Mucosa of descending colon (tissue), 3 donors: ENCODE data around the gene CTAGE4. TPM values are rescaled to one million over a fixed set of nuclear protein-coding genes. Genes with fewer than 3 reads are reported as not detected.
A peak's percentile ranks its signal among the peaks of the same experiment; 100 is the strongest.
"Not testable (repeated sequence)": the region's sequence is repeated elsewhere in the genome, so short reads cannot be mapped to it uniquely, and the experiment has no call there.

Experiments used
- ATAC-seq: fragments of 200-7000 bp; cut with Tn5 transposase; one replicate; pipeline ENCODE4 v1.9.1; 2020; ENCODE audit warnings: mild to moderate bottlenecking, moderate library complexity
- DNase-seq, 3 donors: peaks; one replicate each; pipeline ENCODE4 v3.0.0-alpha.2; 2020
- H3K36me3 ChIP-seq: fragments of 200-600 bp; one replicate; pipeline ENCODE4 v1.8.0; 2021; ENCODE audit warnings: low read depth, mild to moderate bottlenecking
- H3K4me1 ChIP-seq: fragments of 200-600 bp; one replicate; pipeline ENCODE4 v1.8.0; 2021; ENCODE audit warnings: low read depth, mild to moderate bottlenecking
- H3K4me3 ChIP-seq: fragments of 200-600 bp; one replicate; pipeline ENCODE4 v1.8.0; 2021; ENCODE audit warnings: mild to moderate bottlenecking
- H3K9me3 ChIP-seq: fragments of 200-600 bp; one replicate; pipeline ENCODE4 v1.8.0; 2021; ENCODE audit warnings: mild to moderate bottlenecking
- CTCF ChIP-seq: fragments of 200-600 bp; IDR thresholded peaks from one replicate; pipeline ENCODE4 v1.8.0; 2022; ENCODE audit warnings: antibody characterized with exemption, mild to moderate bottlenecking
- intact Hi-C, 2 donors: fragments of 100-400 bp; cut with DNase I in 1 of 2; cut with micrococcal nuclease in 1 of 2; formaldehyde crosslinking; loops; one replicate each; pipeline versions ENCODE4 v1.11.0 to v1.11.1; 2022; cut with DNase I, micrococcal nuclease
- total RNA-seq, 3 donors: library from RNA; stranded (reverse); fragmentation: NEBNext Ultra II Directional in 2 of 3; extraction: Animal tissue kit (Norgen Biotek cat#: 25700) in 2 of 3; gene quantifications; one replicate each; pipeline versions ENCODE4 v1.2.1 to v1.2.4, GENCODE V29; 2021 to 2023
- donor health status: DM: no; HTN: no; CAD: no; lungs with moderate emphysema.
- donor health status: DM: no; HTN: no; CAD: no.
- donor health status: DM: no; HTN: yes; CAD: no.

The CTAGE4 gene
- total RNA-seq, 3 donors from 2014 or later, result 7.3 to 9.5 (median 8.6) TPM

DNA sequence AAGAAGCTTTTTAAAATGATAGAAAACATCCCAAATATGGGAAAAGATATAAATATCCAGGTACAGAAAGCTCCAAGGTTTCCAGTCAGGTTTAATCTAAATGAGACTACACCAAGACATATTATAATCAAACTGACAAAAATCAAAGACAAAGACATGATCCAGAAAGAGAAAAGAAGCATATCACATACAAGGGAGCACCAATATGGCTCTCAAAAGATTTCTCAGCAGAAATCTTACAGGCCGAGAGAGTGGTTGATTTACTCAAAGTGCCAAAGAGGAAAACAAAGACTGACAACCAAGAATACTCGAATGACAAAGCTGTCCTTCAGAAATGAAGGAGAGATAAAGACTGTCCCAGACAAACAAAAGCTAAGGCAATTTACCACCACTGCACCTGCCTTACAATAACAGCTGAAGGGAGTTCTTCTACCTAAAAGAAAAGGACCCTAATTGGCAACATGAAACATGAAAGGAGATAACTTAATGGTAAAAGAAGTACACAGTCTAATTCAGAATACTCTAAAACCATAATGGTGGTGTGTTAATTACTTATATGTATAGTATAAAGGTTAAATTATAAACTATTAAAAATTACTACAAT lies 34.9 kb upstream of the CTAGE4 start:
- Histone ChIP-seq H3K4me3 (no peak overlapping the region), H3K36me3 (no peaks in the 10 kb centered on the region), H3K4me1 (no peaks in the 10 kb centered on the region), H3K9me3 (peaks cover 31% of the 10 kb centered on the region)
- DNase-seq (no peak), ATAC-seq (no peak)
- intact Hi-C loops, result no loop called here
- no peak for TF ChIP-seq CTCF

DNA sequence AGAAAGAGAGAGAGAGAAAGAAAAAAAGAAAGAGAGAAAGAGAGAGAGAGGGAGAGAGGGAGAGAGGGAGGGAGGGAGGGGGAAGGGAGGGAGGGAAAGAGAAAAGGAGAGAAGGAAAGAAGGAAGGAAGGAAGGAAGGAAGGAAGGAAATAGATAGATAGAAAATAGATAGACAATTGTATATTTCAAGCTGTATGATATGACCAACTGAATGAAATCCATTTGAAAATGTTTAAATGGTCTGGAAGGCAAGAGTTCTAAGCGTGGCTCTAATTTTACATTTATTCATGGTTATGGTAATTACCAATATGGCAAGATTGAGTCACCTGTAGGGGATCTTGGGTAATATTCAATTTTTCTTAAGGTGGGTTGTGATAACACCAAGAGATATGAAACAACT lies 24.4 kb upstream of the CTAGE4 start:
- TF ChIP-seq CTCF, result no peak
- H3K9me3 ChIP-seq, result no peaks in the 10 kb centered on the region
- H3K4me3 ChIP-seq, result no peak overlapping the region
- no peaks in the 10 kb centered on the region for H3K36me3 ChIP-seq
- ATAC-seq, result no peak
- no peak for DNase-seq
- intact Hi-C loops, result no loop called here
- no peaks in the 10 kb centered on the region for H3K4me1 ChIP-seq

GRCh38 chr7:144164784-144165183 lies 18.5 kb upstream of the CTAGE4 start:
- Histone ChIP-seq H3K36me3 (no peaks in the 10 kb centered on the region), H3K9me3 (no peaks in the 10 kb centered on the region), H3K4me1 (no peaks in the 10 kb centered on the region), H3K4me3 (no peak overlapping the region)
- no peak for ATAC-seq
- no peak for TF ChIP-seq CTCF
- intact Hi-C loops, result no loop called here
- DNase-seq, result no peak

DNA sequence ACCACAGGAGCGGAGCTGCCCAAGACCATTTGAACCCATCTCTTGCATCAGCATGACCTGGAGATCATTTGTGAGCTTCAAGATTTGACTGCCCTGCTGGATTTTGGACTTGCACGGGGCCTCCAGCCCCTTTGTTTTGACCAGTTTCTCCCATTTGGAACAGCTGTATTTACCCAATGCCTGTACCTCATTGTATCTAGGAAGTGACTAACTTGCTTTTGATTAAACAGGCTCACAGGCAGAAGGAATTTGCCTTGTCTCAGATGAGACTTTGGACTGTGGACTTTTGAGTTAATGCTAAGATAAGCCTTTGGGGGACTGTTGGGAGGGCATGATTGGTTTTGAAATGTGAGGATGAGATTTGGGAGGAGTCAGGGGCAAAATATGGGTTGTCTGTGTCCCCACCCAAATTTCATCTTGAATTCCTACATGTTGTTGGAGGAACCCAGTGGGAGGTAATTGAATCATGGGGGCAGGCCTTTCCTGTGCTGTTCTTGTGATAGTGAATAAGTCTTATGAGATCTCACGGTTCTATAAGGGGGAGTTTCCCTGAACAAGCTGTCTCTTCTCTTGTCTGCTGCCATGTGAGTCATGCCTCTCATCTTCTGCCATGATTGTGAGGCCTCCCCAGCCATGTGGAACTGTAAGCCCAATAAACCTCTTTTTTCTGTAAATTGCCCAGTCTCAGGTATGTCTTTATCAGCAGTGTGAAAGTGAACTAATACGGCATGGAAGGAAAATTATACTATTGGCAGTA lies 11.5 kb upstream of the CTAGE4 start:
- intact Hi-C loops, DNase-seq: not testable (repeated sequence)

GRCh38 chr7:144174613-144175012 lies 8.7 kb upstream of the CTAGE4 start:
- no peak for ATAC-seq
- intact Hi-C loops, result no loop called here

More for the DNA sequence above, 11.5 kb upstream of the CTAGE4 start:
- not testable (repeated sequence) for H3K4me3 ChIP-seq, H3K9me3 ChIP-seq, H3K4me1 ChIP-seq, ATAC-seq, H3K36me3 ChIP-seq

DNA sequence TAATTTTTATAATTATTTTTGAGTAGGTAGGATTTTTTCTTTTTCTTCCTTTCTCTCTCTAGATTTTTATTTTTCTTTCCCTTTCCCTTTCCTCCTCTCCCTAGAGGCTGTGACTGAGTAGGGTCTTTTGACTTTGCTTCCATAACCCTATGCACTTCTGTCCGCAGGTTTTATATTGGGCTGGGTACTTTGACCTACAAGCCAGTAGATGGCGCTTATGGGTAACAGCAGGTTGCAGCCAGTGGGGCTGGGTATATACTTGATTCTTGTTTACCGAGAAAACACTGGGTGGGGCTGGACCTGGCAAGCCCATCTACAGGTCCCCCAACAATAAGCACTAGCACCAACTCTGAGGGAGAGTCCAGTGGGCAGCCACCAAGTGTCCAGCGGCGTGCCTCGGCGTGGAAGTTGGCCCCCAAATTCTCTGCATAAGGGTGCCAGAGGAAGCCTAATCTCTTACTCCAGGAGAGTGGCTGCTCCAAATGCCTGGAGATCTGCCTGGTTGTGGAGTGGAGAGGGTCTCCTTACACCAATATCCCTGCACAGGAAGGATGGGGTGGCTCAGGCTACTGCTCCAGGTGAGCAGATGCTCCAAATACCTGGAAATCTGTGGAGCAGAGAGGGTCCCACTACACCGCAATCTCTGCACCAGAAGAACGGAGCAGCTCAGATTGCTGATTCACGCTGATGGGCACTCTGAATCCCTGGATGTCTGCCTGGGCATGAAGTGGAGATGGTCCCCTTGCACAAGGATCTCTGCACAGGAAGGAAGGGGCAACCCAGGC lies 4.7 kb upstream of the CTAGE4 start:
- DNase-seq, result peak in 1 of 3 donors; percentile 31
- intact Hi-C loops, H3K36me3 ChIP-seq, H3K4me1 ChIP-seq, H3K4me3 ChIP-seq, H3K9me3 ChIP-seq: not testable (repeated sequence)
- ATAC-seq, result peak; percentile 86

More at GRCh38 chr7:144174613-144175012, 8.7 kb upstream of the CTAGE4 start:
- Histone ChIP-seq H3K36me3 (no peaks in the 10 kb centered on the region), H3K4me3 (no peak overlapping the region), H3K4me1 (no peaks in the 10 kb centered on the region), H3K9me3 (no peaks in the 10 kb centered on the region)
- DNase-seq, result no peak
- TF ChIP-seq CTCF, result no peak

DNA sequence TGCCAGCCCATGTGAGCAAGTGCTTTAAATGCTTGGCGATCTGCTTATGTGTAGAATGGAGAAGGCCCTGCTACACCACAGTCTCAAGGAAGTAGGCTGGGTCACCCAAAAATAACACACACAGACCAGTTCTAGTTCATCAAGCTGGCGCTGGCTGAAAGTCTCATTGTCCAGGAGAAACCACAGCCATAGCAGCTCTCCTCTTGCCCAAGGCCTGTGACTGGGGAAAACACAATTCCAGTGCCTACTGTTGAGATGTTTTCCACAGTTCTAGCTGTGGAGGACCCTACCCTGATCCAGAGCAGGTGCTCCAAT lies 4.1 kb upstream of the CTAGE4 start:
- H3K9me3 ChIP-seq, DNase-seq, H3K4me1 ChIP-seq, H3K4me3 ChIP-seq, intact Hi-C loops, H3K36me3 ChIP-seq: not testable (repeated sequence)
- ATAC-seq, result peak; percentile 21

GRCh38 chr7:144187848-144188247 lies 4.6 kb downstream of the CTAGE4 start:
- ATAC-seq, H3K4me1 ChIP-seq, intact Hi-C loops, H3K4me3 ChIP-seq, H3K9me3 ChIP-seq, DNase-seq, H3K36me3 ChIP-seq: not testable (repeated sequence)

- H3K36me3 ChIP-seq, DNase-seq, H3K4me1 ChIP-seq, H3K9me3 ChIP-seq, H3K4me3 ChIP-seq, intact Hi-C loops: not testable (repeated sequence)
- peak; percentile 36 for ATAC-seq
These were observed 5.4 kb downstream of the CTAGE4 start for GRCh38 chr7:144188578-144189171.
